Measurements from ENCODE around the gene LHPP. TPM values are rescaled to one million over a fixed set of nuclear protein-coding genes. Genes with fewer than 3 reads are reported as not detected.
A peak's percentile ranks its signal among the peaks of the same experiment; 100 is the strongest.

LHPP gene
- total and polyA plus RNA-seq, 11 donors: 5.6 to 23.5 (median 13.2) TPM

GRCh38 chr10:124535731-124536495, 74.3 kb downstream of the LHPP start:
- H3K36me3 ChIP-seq: no peaks in the 10 kb centered on the region
- ATAC-seq (no peak), DNase-seq (peak in 1 of 5 donors; percentile 32)
- intact Hi-C loops (cut with DNase I): loop anchor here in 2 of 10 donors (5.0 to 10.0 kb wide), 2 partner anchors 89 to 291 kb away; no protein-coding TSS in a partner anchor
- no peak overlapping the region for H3K4me3 ChIP-seq
- H3K27me3 ChIP-seq: no peaks in the 10 kb centered on the region
- H3K9me3 ChIP-seq: no peaks in the 10 kb centered on the region
- H3K27ac ChIP-seq: peak overlapping the region in 2 of 12 donors; percentile 13 to 24
- peaks cover 0 to 33% (median 4%) of the 10 kb centered on the region in 12 donors for H3K4me1 ChIP-seq
- TF ChIP-seq POLR2A (IDR thresholded peaks at IDR 0.05): no peak
- TF ChIP-seq, protein P1, sequence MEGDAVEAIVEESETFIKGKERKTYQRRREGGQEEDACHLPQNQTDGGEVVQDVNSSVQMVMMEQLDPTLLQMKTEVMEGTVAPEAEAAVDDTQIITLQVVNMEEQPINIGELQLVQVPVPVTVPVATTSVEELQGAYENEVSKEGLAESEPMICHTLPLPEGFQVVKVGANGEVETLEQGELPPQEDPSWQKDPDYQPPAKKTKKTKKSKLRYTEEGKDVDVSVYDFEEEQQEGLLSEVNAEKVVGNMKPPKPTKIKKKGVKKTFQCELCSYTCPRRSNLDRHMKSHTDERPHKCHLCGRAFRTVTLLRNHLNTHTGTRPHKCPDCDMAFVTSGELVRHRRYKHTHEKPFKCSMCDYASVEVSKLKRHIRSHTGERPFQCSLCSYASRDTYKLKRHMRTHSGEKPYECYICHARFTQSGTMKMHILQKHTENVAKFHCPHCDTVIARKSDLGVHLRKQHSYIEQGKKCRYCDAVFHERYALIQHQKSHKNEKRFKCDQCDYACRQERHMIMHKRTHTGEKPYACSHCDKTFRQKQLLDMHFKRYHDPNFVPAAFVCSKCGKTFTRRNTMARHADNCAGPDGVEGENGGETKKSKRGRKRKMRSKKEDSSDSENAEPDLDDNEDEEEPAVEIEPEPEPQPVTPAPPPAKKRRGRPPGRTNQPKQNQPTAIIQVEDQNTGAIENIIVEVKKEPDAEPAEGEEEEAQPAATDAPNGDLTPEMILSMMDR (IDR thresholded peaks at IDR 0.05): no peak
- 46 to 64% (median 60%) methylated on average over 4 to 18 of the region's 18 CpGs for WGBS, 4 donors

- Histone ChIP-seq H3K4me1 (peaks cover 0 to 33% (median 4%) of the 10 kb centered on the region in 12 donors), H3K4me3 (no peak overlapping the region), H3K27ac (peak overlapping the region in 2 of 12 donors; percentile 13 to 24), H3K9me3 (no peaks in the 10 kb centered on the region), H3K36me3 (no peaks in the 10 kb centered on the region), H3K27me3 (no peaks in the 10 kb centered on the region)
- intact Hi-C loops (cut with DNase I): loop anchor here in 2 of 10 donors (5.0 to 10.0 kb wide), 2 partner anchors 88 to 291 kb away; no protein-coding TSS in a partner anchor
- no peak for ATAC-seq
- WGBS, 4 donors: 75 to 79% (median 77%) methylated on average over 5 of the region's 5 CpGs
- no peak for DNase-seq
- TF ChIP-seq, protein P1 (IDR thresholded peaks at IDR 0.05): no peak
- no peak for TF ChIP-seq POLR2A (IDR thresholded peaks at IDR 0.05)
Measured at GRCh38 chr10:124536496-124537050, 75.0 kb downstream of the LHPP start.

- intact Hi-C loops (cut with DNase I): loop anchor here in 2 of 10 donors (5.0 to 10.0 kb wide), 2 partner anchors 88 to 290 kb away; no protein-coding TSS in a partner anchor
- peak in 1 of 5 donors; percentile 8 for DNase-seq
- H3K4me1 ChIP-seq: peaks cover 0 to 33% (median 4%) of the 10 kb centered on the region in 12 donors
- H3K27ac ChIP-seq: no peak overlapping the region
- WGBS, 4 donors: 88 to 97% (median 93%) methylated on average over 14 to 18 of the region's 18 CpGs
- H3K36me3 ChIP-seq: no peaks in the 10 kb centered on the region
- ATAC-seq: no peak
- no peaks in the 10 kb centered on the region for H3K9me3 ChIP-seq
- no peak for TF ChIP-seq POLR2A (IDR thresholded peaks at IDR 0.05)
- TF ChIP-seq, protein P1 (IDR thresholded peaks at IDR 0.05): no peak
- no peak overlapping the region for H3K4me3 ChIP-seq
- H3K27me3 ChIP-seq: no peaks in the 10 kb centered on the region
Measured at GRCh38 chr10:124537166-124537725, 75.6 kb downstream of the LHPP start.

GRCh38 chr10:124537891-124538290, 76.3 kb downstream of the LHPP start:
- no peaks in the 10 kb centered on the region for H3K36me3 ChIP-seq
- TF ChIP-seq, protein P1 (IDR thresholded peaks at IDR 0.05): no peak
- no peak for TF ChIP-seq POLR2A (IDR thresholded peaks at IDR 0.05)
- no peak overlapping the region for H3K4me3 ChIP-seq
- WGBS, 4 donors: 74 to 86% (median 82%) methylated on average over 1 to 13 of the region's 13 CpGs
- H3K4me1 ChIP-seq: peaks cover 0 to 33% (median 4%) of the 10 kb centered on the region in 12 donors
- intact Hi-C loops (cut with DNase I): loop anchor here in 4 of 10 donors (2.0 to 10.0 kb wide), 5 partner anchors 87 to 289 kb away; no protein-coding TSS in a partner anchor
- ATAC-seq (no peak), DNase-seq (peak in 1 of 5 donors; percentile 29)
- H3K27ac ChIP-seq: no peak overlapping the region
- no peaks in the 10 kb centered on the region for H3K9me3 ChIP-seq
- H3K27me3 ChIP-seq: no peaks in the 10 kb centered on the region

Measured in heart left ventricle (tissue), 16 donors.